K562 (cell line): ENCODE results near the gene MRPS35. TPM values are rescaled to one million over a fixed set of nuclear protein-coding genes. Genes with fewer than 3 reads are reported as not detected.

Source experiments
- ATAC-seq: fragments of 200-7000 bp; cut with Tn5 transposase; 3 replicates; pipeline ENCODE4 v1.9.1; 2020; ENCODE audit warnings: moderate library complexity
- BruUV-seq: library from RNA; stranded (reverse); fragments of 400-500 nt; replicated peaks from 2 replicates; lab custom pipeline; 2021; lab: Mats Ljungman, UMichigan
- CTCF ChIA-PET: fragments of 300-600 bp; formaldehyde crosslinking; extraction: SDS; loops from one replicate; lab custom pipeline; 2021; ENCODE audit warnings: low intra/inter-chr PET ratio; lab: Yijun Ruan, JAX
- POLR2A ChIA-PET: fragments of 300-600, 350-650 bp; sonication (Branson Sonifier 250); formaldehyde crosslinking; extraction: SDS; loops from one replicate; lab custom pipeline; 2021; ENCODE audit warnings: antibody characterized with exemption, inconsistent platforms; lab: Yijun Ruan, JAX
- DNase-seq, 4 experiments: peaks; one replicate each; pipeline versions ENCODE4 v3.0.0 to v3.0.0-alpha.2; 2011 to 2018; ENCODE audit warnings: low spot score in 3 of 4, mixed read lengths in 3 of 4; ENCODE audit errors: extremely low read depth in 1 of 4
- FAIRE-seq: peaks from 2 replicates; lab custom pipeline; 2011; peaks lifted over from hg19 to GRCh38; lab: Jason Lieb, UNC
- H2AFZ ChIP-seq: 2 replicates; pipeline ENCODE4 v1.6.0; 2011; ENCODE audit warnings: low read depth, low read length, control low read depth, inconsistent platforms
- H3K27ac ChIP-seq: fragments of 200-600 bp; 3 replicates; pipeline ENCODE4 v1.8.0; 2011; ENCODE audit warnings: low read depth, mild to moderate bottlenecking, control low read depth, inconsistent platforms, low read length, moderate library complexity, mixed read lengths; ENCODE audit errors: extremely low read depth
- H3K27me3 ChIP-seq, 2 experiments: fragments of 300-600 bp in 1 of 2; 2 replicates in 1 of 2; 3 replicates in 1 of 2; pipeline versions ENCODE4 v1.6.0 to v1.8.0; 2011; ENCODE audit warnings: inconsistent platforms in 2 of 2, low read length in 2 of 2, mild to moderate bottlenecking in 1 of 2, mixed read lengths in 1 of 2, moderate library complexity in 1 of 2; ENCODE audit not compliant: control insufficient read depth in 2 of 2, insufficient read depth in 2 of 2
- H3K36me3 ChIP-seq: fragments of 300-600 bp; 3 replicates; pipeline ENCODE4 v1.8.0; 2011; ENCODE audit warnings: mild to moderate bottlenecking, low read length, inconsistent platforms; ENCODE audit not compliant: control insufficient read depth, insufficient read depth
- H3K4me1 ChIP-seq, 2 experiments: fragments of 200-600 bp in 1 of 2; replicated peaks in 1 of 2; 2 replicates in 1 of 2; 3 replicates in 1 of 2; pipeline versions ENCODE4 v1.5.1 to v1.8.0; 2011; ENCODE audit warnings: inconsistent platforms in 2 of 2, low read length in 2 of 2, mild to moderate bottlenecking in 1 of 2, mixed read lengths in 1 of 2, moderate library complexity in 1 of 2; ENCODE audit not compliant: control insufficient read depth in 2 of 2, insufficient read depth in 2 of 2
- H3K4me2 ChIP-seq: 2 replicates; pipeline ENCODE4 v1.6.1; 2011; ENCODE audit warnings: low read length, control low read depth, inconsistent platforms, mixed read lengths; ENCODE audit not compliant: insufficient read depth
- H3K4me3 ChIP-seq: fragments of 200-600 bp; sonication (generic), shearing (Covaris generic); 2 replicates; pipeline ENCODE4 v1.5.1; 2016; ENCODE audit warnings: control low read depth, inconsistent platforms
- H3K79me2 ChIP-seq: fragments of 200-600 bp; 3 replicates; pipeline ENCODE4 v1.8.0; 2011; ENCODE audit warnings: low read length, inconsistent platforms; ENCODE audit not compliant: control insufficient read depth, insufficient read depth
- H3K9ac ChIP-seq, 2 experiments: 2 replicates each; pipeline versions ENCODE4 v1.6.0 to v1.6.1; 2011; ENCODE audit warnings: low read depth in 2 of 2, low read length in 2 of 2, control low read depth in 1 of 2, inconsistent platforms in 1 of 2, mild to moderate bottlenecking in 1 of 2, mixed read lengths in 1 of 2; ENCODE audit not compliant: insufficient read depth in 1 of 2
- H3K9me1 ChIP-seq: one replicate; pipeline ENCODE4 v1.6.0; 2011; ENCODE audit warnings: inconsistent platforms, mild to moderate bottlenecking, low read length, moderate library complexity; ENCODE audit not compliant: control insufficient read depth, insufficient read depth
- H3K9me3 ChIP-seq: replicated peaks from 2 replicates; pipeline ENCODE4 v1.5.1; 2011; ENCODE audit warnings: low read depth, low read length, inconsistent platforms; ENCODE audit not compliant: control insufficient read depth, insufficient read depth
- H4K20me1 ChIP-seq: replicated peaks from 2 replicates; pipeline ENCODE4 v1.6.1; 2011; ENCODE audit warnings: low read length, inconsistent platforms, mixed read lengths; ENCODE audit not compliant: control insufficient read depth, insufficient read depth
- HCFC1 ChIP-seq: IDR thresholded peaks from 2 replicates; pipeline ENCODE4 v1.6.1; 2012; ENCODE audit warnings: low read depth, low read length, improper control_type of control experiment
- PRDM10 ChIP-seq: fragments of 450-650 bp; IDR thresholded peaks from 2 replicates; pipeline ENCODE4 v1.6.1; 2018; ENCODE audit not compliant: partially characterized antibody
- WGBS: fragments of 100-300 bp; shearing (Covaris generic); methylation state at CpG from one replicate; pipeline ENCODE4 v1.1.6; 2016; ENCODE audit warnings: low coverage, mixed read lengths; ENCODE audit not compliant: insufficient coverage; ENCODE audit errors: missing lambda C conversion rate; 5-methylcytosine and 5-hydroxymethylcytosine counted together
- in situ Hi-C: fragments of 300-500 bp; cut with MboI; formaldehyde crosslinking; loops from 4 replicates; pipeline ENCODE4 v1.15.0; 2018; ENCODE audit warnings: inconsistent platforms, mixed read lengths
- intact Hi-C: fragments of 100-400 bp; cut with micrococcal nuclease; formaldehyde crosslinking; loops from 2 replicates; pipeline ENCODE4 v1.14.2; 2022
- polyA plus RNA-seq, 8 experiments: library from polyadenylated mRNA; depleted of rRNA in 4 of 8; stranded (reverse) in 5 of 8; unstranded in 3 of 8; fragments of >200 nt; fragmentation: Nextera tagmentation in 2 of 8; fragmentation: Illumina TruSeq in 1 of 8; extraction: Ambion mirVana in 2 of 8; extraction: Trizol in 1 of 8; gene quantifications; 2 replicates each; pipeline versions ENCODE4 v1.2.1 to v1.2.3, GENCODE V29; 2011 to 2014; ENCODE audit warnings: inconsistent platforms in 1 of 8, missing spikeins in 1 of 8
- total RNA-seq, 7 experiments: library from RNA; depleted of rRNA in 6 of 7; stranded (reverse); fragments of >200 nt in 6 of 7; fragmentation: Illumina TruSeq in 2 of 7; extraction: Trizol in 2 of 7; gene quantifications; 2 replicates each; pipeline versions ENCODE4 v1.2.1 to v1.2.3, GENCODE V29; 2011 to 2021; ENCODE audit warnings: low replicate concordance in 1 of 7

MRPS35 gene
- total and polyA plus RNA-seq, 9 of the 15 experiments (the other 6 are each of a cell fraction or from before 2014, with no cell fraction given): 79.0 to 183 (median 114) TPM

- ChIA-PET CTCF (no interaction called here), POLR2A (interaction anchor here (0.8 kb wide), 1 partner anchor 349 kb away, joined by 3 read pairs; no protein-coding TSS in a partner anchor)
- H3K4me2 ChIP-seq: no peak overlapping the region
- DNase-seq: no peak
- in situ Hi-C loops (no loop called here), intact Hi-C loops (no loop called here)
- BruUV-seq: no TSS peak
- no peaks in the 10 kb centered on the region for H4K20me1 ChIP-seq
- no peaks in the 10 kb centered on the region for H3K4me1 ChIP-seq
- no peak for FAIRE-seq
- no peak overlapping the region for H3K4me3 ChIP-seq
- no peaks in the 10 kb centered on the region for H3K9me3 ChIP-seq
- no peak overlapping the region for H3K27ac ChIP-seq
- H2AFZ ChIP-seq: no peak overlapping the region
- H3K9me1 ChIP-seq: no peaks in the 10 kb centered on the region
- H3K36me3 ChIP-seq: peaks cover 37% of the 10 kb centered on the region; the same call in 2 of the 3 replicates
- no peak for ATAC-seq
- TF ChIP-seq PRDM10 (peak; percentile 80), HCFC1 (no peak)
- TF ChIP-seq, all 486 proteins: peak for 1
- H3K27me3 ChIP-seq: no peaks in the 10 kb centered on the region
- no peaks in the 10 kb centered on the region for H3K79me2 ChIP-seq
- no peak overlapping the region for H3K9ac ChIP-seq
- WGBS: 92% methylated on average over 24 of the region's 24 CpGs
These were observed 86.8 kb downstream of the MRPS35 start for GRCh38 chr12:27797301-27798025.
